HG02970 (cell line): Measurements from ENCODE around the gene MARCOL.

Experiments
- ATAC-seq: cut with Tn5 transposase; IDR thresholded peaks from one replicate; pipeline ENCODE4 v1.9.1; 2021; ENCODE audit warnings: mild to moderate bottlenecking, moderate library complexity, moderate number of reproducible peaks; ENCODE audit not compliant: unreplicated experiment, low FRiP score

The MARCOL gene, protein sequence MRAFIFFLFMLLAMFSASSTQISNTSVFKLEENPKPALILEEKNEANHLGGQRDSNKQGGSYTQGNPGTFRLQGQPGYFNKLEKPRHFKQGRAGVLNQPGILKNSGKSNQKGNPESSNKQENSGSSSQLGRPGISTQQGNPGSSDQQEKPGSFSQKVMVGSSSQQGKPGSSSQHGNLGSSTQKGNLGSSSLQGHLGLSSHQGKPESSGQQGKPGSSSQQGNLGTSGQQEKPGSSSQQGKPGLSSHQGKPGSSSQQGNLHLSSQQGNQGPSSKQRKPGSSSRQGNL

DNA sequence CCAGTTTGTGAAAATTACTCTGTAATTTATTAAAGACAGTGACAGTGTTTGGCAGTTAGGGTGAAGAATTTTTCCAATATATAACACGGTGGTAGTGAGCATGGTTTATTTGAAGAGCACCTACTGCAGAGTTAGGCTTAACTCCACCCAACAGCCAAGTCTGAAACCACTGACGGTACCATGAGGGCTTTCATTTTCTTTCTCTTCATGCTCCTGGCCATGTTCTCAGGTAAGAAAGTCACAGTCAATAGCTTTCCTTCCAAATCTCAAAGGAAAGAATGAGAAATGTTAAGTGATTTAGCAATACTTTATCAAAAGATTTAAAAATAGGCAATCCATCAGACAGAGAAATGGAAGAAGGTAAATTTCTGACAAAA, at the start of gene MARCOL:
Gene MARCOL, plus strand, starts transcription at position 108 of the 377 bp plus-strand sequence. Its CDS starts 73 bp downstream, at position 181.
- no peak for ATAC-seq

DNA sequence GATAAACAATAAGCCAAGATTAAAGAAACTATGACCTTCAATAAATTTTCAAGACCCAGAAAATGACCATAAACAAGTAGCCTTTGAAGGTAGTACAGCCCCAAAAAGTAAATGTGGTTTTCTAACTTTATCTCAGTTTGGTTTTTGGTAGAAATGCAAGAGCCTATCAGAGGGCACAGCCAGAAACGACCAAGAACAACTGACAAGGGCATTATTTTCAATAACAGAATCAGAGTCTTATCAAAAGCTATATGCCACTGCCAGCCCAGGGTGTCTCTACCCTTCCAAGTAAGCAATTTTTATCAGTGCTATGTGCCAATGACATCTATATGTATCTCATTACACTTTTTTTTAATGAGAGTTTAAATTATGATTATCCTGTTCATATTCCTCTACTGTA, 47.3 kb upstream of the MARCOL start:
- no peak for ATAC-seq

DNA sequence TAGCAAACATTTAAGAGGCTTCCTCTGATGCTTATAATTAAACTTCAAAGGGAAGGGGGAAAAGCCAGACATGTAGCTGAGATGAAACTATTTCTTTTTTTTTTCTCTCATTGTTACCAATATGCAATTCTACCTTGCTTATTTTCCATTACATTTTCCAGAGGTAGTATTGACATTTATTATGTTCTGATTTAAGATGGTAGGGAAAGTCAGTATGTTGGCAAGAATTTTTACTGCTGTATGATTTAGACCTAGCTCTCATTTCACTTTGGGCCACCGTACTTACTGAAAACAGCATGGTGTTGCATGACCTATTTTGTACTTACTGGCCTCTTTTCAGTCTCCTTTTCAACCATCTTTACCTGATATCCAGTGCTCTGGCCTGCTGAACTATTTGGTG, 45.1 kb upstream of the MARCOL start:
- no peak for ATAC-seq

DNA sequence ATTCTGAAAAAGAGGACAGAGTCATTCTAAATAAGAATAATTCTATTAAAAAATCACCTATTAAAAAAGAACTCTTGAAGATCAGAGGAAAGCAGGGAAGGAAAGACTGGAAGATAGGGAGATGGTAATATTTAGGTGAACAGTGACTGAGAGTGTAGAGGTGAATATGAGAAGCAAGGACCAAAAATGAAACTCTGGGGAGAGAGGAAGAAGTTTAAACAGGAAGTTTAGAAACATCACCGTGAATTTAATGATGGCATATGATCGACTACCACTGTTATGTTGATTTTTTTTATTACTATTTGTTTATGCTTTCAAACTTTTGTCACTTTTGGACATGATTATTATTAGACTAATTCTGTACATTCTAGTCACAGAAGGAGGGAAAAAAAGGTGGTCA, 37.2 kb upstream of the MARCOL start:
- ATAC-seq, result no peak

DNA sequence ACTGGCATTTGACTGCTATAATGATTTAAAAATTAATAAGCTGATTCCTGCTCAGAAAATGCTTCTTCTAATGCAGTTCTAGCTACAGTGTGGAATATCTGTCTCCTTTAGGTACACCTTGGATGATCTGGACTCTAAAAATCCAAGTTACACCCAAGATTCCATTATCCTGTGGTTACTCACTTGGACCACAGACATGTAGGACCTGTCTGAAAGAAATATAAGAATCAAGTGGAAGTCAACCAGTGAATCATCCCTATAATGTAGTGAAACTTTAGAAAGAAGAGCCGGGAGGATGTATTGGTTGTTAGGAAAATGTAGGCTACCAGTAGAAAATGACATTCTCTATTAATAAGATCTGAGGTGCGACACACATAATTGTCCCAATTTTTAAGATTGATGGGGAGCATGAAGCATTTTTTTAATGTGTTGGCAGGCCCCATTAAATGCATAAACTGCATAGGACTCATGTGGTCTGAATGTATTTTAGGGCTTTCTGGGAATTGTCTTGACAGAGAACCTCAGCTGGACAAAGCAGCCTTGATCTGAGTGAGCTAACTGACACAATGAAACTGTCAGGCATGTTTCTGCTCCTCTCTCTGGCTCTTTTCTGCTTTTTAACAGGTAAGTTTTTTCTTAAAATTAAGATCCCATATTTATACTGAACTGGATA, 35.7 kb upstream of the MARCOL start, which contains the start of gene SPINK6:
Gene SPINK6, plus strand, starts transcription at position 512 of the 673 bp plus-strand sequence. Its CDS starts 55 bp downstream, at position 567.
- ATAC-seq, result no peak

DNA sequence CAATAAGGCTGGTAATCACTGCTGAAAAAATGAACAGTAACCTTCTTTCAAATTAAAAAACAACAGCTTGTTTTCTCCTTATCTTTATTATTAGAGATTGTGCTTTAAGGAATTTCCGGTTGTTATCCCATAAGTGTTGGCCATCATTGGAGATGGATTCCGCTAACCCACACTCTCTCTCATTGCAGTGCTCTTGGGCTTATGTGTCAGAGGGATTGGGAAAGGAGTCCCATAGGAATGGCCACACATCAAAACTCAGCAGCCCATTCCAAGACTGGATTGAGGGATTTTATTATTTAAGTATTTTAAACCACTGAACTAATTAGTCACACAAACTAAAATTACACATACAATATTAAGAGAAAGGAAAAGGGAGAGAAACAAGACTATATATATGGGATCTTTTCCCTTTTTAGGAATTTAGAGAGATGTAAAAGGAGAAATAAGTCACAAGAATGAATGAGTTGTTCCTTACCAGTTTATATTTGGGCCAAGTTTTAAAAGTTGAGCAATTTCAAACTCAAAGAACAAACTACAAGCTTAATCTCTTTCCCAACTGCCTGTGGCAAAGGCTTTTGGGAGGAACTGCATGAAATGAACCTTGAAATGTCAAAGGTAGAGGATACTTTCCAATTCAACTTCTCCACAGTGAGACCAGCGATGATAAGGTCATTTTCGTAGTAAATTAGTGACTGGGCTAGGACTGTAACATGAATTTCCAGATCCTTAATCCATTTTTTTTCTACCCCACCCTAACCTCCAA, 33.1 kb upstream of the MARCOL start:
- ATAC-seq, result no peak

DNA sequence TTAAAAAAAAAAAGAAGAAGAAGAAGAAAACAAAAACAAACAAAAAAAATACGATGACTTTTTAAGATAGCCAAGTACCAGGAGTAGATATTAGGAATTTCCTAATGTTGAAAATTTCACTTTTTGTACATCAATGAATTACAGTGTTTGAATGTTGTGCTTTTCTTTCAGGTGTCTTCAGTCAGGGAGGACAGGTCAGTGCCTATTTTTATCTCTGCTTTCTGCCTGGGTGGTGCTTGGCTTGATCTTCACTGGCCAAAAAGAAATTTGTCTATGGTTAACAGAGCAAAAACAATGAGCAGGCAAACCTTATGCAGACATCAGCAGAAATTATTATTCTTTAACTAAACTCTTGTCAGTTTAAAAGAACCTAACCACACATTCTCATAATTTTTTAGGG, 32.5 kb upstream of the MARCOL start:
- ATAC-seq, result no peak

DNA sequence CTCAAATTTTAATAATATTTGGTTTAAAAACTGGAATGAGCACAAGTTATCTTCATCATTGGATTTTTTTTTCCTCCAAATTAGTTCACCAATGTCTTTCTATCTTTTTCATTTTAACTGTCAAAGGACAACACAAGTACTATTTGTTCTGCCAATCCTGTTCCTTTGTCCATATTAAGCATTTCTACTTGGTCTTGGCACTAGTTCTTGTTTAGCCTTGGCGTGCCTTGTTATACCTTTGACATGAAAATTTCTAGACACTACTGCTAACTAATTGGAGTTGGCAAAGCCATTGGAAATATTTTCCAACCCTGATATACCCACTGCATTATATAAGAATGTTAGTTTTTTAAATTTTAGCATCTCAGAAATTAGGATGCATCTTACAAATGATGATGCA, 31.7 kb upstream of the MARCOL start:
- ATAC-seq, result no peak

DNA sequence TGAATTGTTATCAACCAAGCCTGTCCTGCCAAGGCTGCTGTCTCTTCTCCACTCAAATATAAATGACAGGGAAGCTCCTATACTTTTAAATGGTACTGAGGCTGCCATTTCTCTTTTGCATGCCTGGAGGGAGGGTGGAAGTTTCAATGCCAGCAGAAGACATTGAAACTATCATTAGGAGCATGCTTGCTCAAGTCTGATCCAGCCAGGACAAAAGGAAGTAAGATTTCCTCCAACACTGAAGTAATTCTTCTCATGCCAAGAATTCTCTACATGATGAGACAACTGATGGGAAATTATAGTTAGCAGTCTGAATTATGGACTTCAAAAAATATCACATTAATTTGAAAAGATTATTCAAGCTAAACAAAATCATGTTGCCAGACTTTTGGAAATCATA, 30.1 kb upstream of the MARCOL start:
- no peak for ATAC-seq

DNA sequence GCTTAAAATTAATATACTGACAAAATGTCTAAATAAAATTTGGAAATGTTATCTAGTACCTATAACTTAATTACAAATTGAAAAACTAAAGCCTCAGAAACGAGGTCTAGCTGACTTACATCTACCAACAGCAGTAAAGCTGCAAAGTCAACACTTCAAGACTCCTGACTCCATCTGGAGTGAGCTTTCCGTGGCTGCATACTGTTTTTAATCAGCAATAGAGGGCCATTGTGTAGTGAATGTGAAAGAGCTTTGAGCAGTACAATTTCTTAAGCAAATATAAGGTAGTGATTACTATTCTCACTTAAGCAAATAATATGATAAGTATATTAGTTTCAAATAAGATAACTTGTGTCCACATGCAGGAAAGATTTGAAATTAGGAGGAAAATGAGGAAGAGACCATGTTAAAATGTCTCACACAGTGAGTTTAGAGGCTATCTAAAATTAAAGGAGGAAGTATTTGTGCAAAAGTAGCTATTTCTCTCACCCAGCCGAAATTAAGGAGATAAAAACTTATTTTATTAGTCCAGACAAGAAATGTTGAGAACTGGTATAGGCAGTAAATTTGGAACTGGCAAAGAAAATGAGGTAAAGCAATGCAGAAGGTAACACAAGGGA, 29.1 kb upstream of the MARCOL start:
- ATAC-seq, result no peak

DNA sequence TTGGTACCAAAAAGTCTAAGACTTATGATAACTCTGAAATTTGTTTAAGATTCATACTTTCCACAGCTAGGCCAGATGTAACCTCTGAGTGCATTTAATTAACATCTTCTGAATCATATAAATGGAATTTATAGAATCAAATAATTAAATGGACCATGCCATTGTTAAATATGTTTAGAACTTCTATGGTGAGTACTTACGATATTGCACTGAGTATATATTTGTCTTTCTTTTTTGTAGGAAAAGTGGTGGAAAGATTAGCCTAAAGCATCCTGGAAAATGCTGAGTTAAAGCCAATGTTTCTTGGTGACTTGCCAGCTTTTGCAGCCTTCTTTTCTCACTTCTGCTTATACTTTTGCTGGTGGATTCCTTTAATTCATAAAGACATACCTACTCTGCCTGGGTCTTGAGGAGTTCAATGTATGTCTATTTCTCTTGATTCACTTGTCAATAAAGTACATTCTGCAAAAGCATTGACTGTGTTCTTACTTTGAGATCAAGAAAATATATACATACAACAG, 23.6 kb upstream of the MARCOL start:
- ATAC-seq, result no peak

DNA sequence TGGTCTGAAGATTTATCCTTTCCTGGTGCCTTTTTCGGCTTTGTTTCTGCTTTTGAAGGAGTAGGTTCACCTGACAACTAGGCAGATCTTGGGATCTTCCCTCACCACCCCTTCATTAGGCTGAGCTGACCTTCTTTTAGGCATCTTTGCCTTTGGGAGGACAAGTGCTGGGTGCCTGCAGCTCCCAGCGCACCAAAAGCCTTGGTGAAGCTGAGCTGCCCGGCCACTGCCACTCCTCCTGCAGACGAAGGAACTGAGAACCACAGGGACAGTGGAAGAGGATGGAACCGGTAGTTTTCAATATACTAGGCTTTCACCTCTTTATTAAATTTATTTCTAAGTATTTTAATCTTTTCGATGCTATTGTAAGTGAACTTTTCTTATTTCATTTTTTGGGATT, 16.8 kb upstream of the MARCOL start:
- no peak for ATAC-seq

DNA sequence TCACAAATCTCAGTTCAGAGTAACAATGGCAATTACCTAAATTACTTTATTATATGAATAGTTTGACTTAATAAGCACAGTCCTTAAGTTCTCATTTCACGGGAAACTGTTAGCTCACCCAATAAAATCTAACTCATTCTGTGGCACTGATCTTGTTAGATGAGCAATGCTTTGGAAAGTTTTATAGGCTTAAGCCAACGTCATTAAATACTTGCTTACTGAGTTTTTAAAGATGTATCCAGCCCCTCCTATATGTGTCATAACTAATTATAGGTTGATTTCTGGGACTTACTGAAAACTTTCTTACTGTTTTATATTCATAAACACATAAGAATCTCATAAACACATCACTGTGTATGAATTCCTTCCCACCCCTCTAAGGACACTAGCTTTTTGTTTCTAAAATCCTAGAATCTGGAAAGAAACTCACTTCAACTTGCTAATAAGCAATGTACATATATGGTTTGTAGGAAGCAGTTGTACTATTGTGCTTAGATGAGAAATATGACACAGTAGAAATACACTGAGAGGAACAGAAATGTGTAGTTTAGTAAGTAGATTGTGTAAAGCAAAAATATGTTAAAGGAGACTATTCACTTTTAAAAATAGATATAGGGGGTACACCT, 14.1 kb upstream of the MARCOL start:
- no peak for ATAC-seq

DNA sequence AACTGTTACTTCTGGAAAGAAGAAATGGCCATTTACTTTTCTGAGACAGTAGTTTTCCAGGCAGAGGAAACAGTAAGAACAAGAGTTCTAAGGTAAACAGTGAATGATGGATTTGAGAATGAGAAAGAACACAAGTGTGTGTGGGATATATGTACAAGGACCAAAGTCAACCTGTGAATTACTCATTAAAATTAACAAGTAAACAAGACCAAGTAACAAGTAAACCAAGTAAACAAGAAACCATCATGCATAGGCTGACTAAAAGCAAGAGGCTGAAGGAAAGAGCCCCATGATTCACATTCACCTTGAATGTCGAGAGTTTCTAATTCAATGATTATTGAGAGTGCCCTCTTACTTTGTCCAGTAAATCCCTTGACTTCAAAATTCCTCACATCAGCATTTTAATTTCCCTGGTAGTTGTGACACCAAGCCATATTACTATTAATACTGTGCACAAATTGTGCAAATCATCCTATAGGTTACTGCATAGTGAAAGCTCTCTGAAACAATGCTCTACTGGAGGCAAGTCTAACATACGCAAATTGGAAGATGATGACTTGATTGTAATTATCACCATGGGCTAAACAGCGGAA, 9.8 kb upstream of the MARCOL start:
- no peak for ATAC-seq

DNA sequence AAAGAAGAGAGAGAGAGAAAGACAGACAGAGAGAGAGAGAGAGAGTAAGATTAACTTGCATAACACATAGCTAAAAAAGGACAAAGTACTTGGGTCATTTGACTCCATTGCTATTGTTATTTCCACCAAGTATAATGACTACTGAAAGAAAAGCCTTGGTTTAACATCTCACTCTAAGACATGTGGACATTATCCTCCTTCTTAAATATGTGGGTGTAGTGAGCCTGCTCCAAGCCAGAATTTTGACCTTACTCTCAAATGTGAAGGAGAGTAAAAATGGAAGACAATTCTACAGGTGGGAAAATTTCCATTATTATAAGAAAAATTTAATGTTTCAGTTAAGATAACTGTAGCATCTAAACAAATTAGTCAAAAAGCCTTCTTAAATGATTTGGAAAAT, 8.5 kb upstream of the MARCOL start:
- no peak for ATAC-seq

DNA sequence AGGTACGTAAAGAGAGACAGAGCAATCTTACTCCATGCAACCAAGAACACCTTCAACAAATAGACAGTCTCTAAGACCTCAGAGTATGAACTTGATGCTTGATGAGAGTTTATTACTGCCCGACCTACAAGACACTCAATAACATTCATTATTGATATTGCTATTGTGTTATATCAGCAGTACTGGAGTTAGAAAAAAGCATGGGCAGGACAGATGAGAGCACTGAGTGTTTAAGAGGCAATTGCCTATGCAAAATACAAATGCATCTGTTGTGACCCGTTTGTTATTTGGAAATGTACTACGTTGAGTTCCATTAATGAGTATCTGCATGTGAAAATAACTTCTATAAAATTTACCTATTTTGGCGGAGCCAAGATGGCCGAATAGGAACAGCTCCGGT, 8.1 kb upstream of the MARCOL start:
- ATAC-seq, result no peak

DNA sequence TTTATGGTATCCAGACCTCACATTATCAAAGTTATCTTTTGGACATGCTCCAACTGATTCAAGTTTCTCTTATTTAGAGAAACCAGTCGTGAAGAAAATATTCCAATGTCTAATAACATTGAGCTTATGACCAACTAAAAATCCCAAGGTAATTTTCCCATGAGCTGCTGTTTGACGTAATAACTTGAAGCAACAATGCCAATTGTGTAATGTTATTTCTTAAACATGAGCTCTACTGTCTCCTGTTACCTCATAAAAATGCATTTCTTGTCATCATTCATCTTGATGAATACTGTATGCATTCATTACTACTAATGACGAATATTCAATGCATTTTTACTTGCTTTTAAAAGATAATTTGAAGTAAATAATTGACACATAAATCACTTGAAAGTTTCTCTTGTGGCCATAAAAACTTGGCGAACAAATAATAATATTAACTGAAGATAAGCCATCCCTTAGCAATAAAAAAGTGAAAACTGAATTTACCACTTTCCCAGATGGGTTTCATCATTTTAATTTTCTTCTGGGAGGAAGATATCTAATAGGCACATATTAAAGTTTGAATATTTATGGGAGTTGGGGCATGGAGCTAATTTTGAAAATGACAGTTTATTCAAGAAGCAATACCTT, 424 bp upstream of the MARCOL start:
- no peak for ATAC-seq

DNA sequence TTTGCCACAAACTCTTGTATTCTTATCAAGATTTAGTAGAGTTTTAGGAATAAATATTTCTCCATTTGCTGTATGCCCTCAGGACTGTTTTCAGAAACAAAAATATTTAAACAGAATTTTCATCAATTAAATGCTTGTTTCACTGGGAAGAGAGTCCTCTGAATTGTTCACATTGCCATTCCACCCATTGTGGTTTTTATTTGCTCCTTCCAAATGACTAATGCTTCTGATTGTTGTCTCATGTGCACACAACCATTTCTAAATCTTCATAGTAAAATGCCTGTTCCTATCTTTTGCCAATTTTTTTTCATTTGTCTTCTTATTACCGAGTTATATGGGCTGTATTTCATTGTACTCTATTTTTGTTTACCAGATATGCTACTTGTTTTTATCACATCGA, 10.6 kb downstream of the MARCOL start:
- no peak for ATAC-seq

DNA sequence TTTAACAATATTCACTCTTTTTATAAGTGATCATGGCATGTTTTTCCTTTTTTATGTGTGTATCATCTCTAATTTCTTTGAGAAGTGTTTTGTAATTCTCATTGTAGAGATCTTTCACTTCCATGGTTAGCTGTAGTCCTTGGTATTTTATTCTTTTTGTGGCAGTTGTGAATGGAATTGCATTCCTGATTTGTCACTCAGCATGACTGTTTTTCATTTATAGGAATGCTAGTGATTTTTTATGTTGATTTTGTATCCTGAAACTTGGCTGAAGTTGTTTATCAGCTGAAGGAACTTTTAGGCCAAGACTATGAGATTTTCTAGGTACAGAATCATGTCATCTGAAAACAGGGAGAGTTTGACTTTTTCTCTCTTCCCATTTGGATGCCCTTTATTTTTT, 17.1 kb downstream of the MARCOL start:
- ATAC-seq, result no peak

DNA sequence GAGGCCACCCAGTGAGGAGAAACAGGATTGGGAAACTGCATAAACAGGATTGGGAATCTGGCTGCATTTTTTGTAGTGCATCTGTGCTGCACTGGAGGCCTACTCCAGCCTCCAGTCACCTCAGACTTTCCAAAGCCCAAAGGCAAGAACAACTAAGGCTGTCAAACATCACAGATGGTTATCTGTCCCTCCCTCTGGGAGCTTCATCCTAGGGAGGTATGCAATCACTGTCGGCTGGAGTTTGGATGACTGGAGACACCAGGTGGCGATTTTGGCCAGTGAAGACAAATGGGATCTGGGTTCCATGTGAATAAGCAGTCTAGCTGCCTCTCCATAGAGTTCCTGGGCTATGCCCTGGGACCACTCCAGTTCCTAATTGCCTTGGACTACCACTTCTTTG, 21.0 kb downstream of the MARCOL start:
- no peak for ATAC-seq
